Sigmoid colon (tissue), 4 donors: Measurements from ENCODE around the gene TMEM184B.

Experiments
- CTCF ChIP-seq, 4 experiments: fragments of 450-650 bp in 3 of 4; fragments of 200-600 bp in 1 of 4; IDR thresholded peaks; one replicate each; pipeline ENCODE4 v1.5.1; 2016 to 2019; ENCODE audit warnings: antibody characterized with exemption in 4 of 4, mild to moderate bottlenecking in 3 of 4, moderate library complexity in 2 of 4
- EP300 ChIP-seq, 4 donors: sonication (generic); formaldehyde crosslinking; IDR thresholded peaks; one replicate each; pipeline ENCODE4 v1.6.1; 2017; ENCODE audit warnings: antibody characterized with exemption in 4 of 4

GRCh38 chr22:38299770-38300102, 26.9 kb upstream of the TMEM184B start:
- TF ChIP-seq EP300 (IDR thresholded peaks at IDR 0.05) (no peak), CTCF (IDR thresholded peaks at IDR 0.05) (no peak)
